HepG2 (cell line): ENCODE data around the gene UGT1A7. TPM values are rescaled to one million over a fixed set of nuclear protein-coding genes. Genes with fewer than 3 reads are reported as not detected.

ENCODE experiments used
- AGO2 ChIP-seq: fragments of 200-400 bp; formaldehyde crosslinking; optimal IDR thresholded peaks from 2 replicates; pipeline ENCODE3; 2017; ENCODE audit warnings: mild to moderate bottlenecking, low read depth, low read length, moderate library complexity
- AHR ChIP-seq: IDR thresholded peaks from 2 replicates; pipeline ENCODE4 v1.6.1; 2018; ENCODE audit warnings: missing genetic modification reagents, missing compliant biosample characterization
- DPF2 ChIP-seq: sonication (generic); formaldehyde crosslinking; IDR thresholded peaks from 2 replicates; pipeline ENCODE4 v1.4.0; 2020; ENCODE audit warnings: mild to moderate bottlenecking, low read depth, missing genetic modification reagents, borderline replicate concordance
- GABPB1 ChIP-seq: IDR thresholded peaks from 2 replicates; pipeline ENCODE4 v1.6.1; 2016; ENCODE audit warnings: mild to moderate bottlenecking, missing genetic modification reagents, moderate library complexity, missing compliant biosample characterization
- HNF4A ChIP-seq: sonication (generic); formaldehyde crosslinking; IDR thresholded peaks from 2 replicates; pipeline ENCODE4 v1.4.0; 2020; ENCODE audit warnings: missing genetic modification reagents
- KLF15 ChIP-seq: sonication (generic); formaldehyde crosslinking; IDR thresholded peaks from 2 replicates; pipeline ENCODE4 v1.8.1; 2023; ENCODE audit warnings: borderline replicate concordance, mild to moderate bottlenecking, inconsistent platforms, missing genetic modification reagents, mixed read lengths
- PITX1 ChIP-seq: sonication (generic); formaldehyde crosslinking; IDR thresholded peaks from 2 replicates; pipeline ENCODE4 v1.5.1; 2020; ENCODE audit warnings: mild to moderate bottlenecking, missing genetic modification reagents
- SIN3B ChIP-seq: fragments of 150-350 bp; IDR thresholded peaks from 2 replicates; pipeline ENCODE4 v1.6.1; 2014; ENCODE audit warnings: low read length
- TSC22D2 ChIP-seq: sonication (generic); formaldehyde crosslinking; IDR thresholded peaks from 2 replicates; pipeline ENCODE4 v1.5.1; 2020; ENCODE audit warnings: missing genetic modification reagents, mild to moderate bottlenecking, borderline replicate concordance
- ZFAT ChIP-seq: sonication (generic); formaldehyde crosslinking; conservative IDR thresholded peaks from 2 replicates; pipeline ENCODE4 v1.8.1; 2023; ENCODE audit warnings: missing genetic modification reagents, inconsistent platforms
- ZFYVE20 ChIP-seq: sonication (generic); formaldehyde crosslinking; IDR thresholded peaks from 2 replicates; pipeline ENCODE4 v1.8.0; 2023; ENCODE audit warnings: low read depth, mild to moderate bottlenecking, moderate library complexity, missing genetic modification reagents, borderline replicate concordance
- ZKSCAN5 ChIP-seq: sonication (generic); formaldehyde crosslinking; IDR thresholded peaks from 2 replicates; pipeline ENCODE4 v1.5.1; 2020; ENCODE audit warnings: mild to moderate bottlenecking, missing genetic modification reagents
- ZNF12 ChIP-seq: sonication (generic); formaldehyde crosslinking; IDR thresholded peaks from 2 replicates; pipeline ENCODE4 v1.5.0; 2020; ENCODE audit warnings: missing genetic modification reagents
- ZNF143 ChIP-seq: sonication (generic); formaldehyde crosslinking; IDR thresholded peaks from 2 replicates; pipeline ENCODE4 v1.4.0; 2020; ENCODE audit warnings: missing genetic modification reagents
- ZNF3 ChIP-seq: IDR thresholded peaks from 2 replicates; pipeline ENCODE4 v1.7.0; 2017; ENCODE audit warnings: inconsistent platforms
- ZNF343 ChIP-seq: sonication (generic); formaldehyde crosslinking; IDR thresholded peaks from 2 replicates; pipeline ENCODE4 v1.4.0; 2020; ENCODE audit warnings: mild to moderate bottlenecking, missing genetic modification reagents
- ZNF572 ChIP-seq: sonication (generic); formaldehyde crosslinking; IDR thresholded peaks from 2 replicates; pipeline ENCODE4 v1.5.1; 2020; ENCODE audit warnings: mild to moderate bottlenecking, missing genetic modification reagents
- ZNF614 ChIP-seq: IDR thresholded peaks from 2 replicates; pipeline ENCODE4 v1.6.1; 2018; ENCODE audit warnings: missing biosample characterization, missing genetic modification reagents, inconsistent platforms, borderline replicate concordance
- ZNF629 ChIP-seq: sonication (generic); formaldehyde crosslinking; conservative IDR thresholded peaks from 2 replicates; pipeline ENCODE4 v1.5.0; 2020; ENCODE audit warnings: missing genetic modification reagents
- ZNF781 ChIP-seq: sonication (generic); formaldehyde crosslinking; IDR thresholded peaks from 2 replicates; pipeline ENCODE4 v1.5.1; 2020; ENCODE audit warnings: borderline replicate concordance, mild to moderate bottlenecking, missing genetic modification reagents; ENCODE audit errors: not compliant biosample characterization
- ZNF792 ChIP-seq: IDR thresholded peaks from 2 replicates; pipeline ENCODE4 v1.6.1; 2016
- ZNF891 ChIP-seq: sonication (generic); formaldehyde crosslinking; IDR thresholded peaks from 2 replicates; pipeline ENCODE4 v1.5.0; 2020; ENCODE audit warnings: mild to moderate bottlenecking, missing genetic modification reagents
- ZSCAN25 ChIP-seq: sonication (generic); formaldehyde crosslinking; IDR thresholded peaks from 2 replicates; pipeline ENCODE4 v1.8.0; 2022; ENCODE audit warnings: mild to moderate bottlenecking, missing genetic modification reagents
- polyA plus RNA-seq, 8 experiments: library from polyadenylated mRNA; depleted of rRNA in 3 of 8; stranded (reverse) in 7 of 8; unstranded in 1 of 8; fragments of >200 nt; fragmentation: Illumina TruSeq in 4 of 8; extraction: Trizol in 4 of 8; gene quantifications; 2 replicates each; pipeline versions ENCODE4 v1.2.1 to v1.2.3, GENCODE V29; 2011 to 2016; ENCODE audit warnings: low read depth in 4 of 8, missing spikeins in 1 of 8, mixed read lengths in 1 of 8; ENCODE audit not compliant: insufficient read depth in 1 of 8
- total RNA-seq, 5 experiments: library from RNA; depleted of rRNA; stranded (reverse); fragments of >200 nt; fragmentation: Illumina TruSeq; extraction: Trizol; gene quantifications; 2 replicates each; pipeline ENCODE4 v1.2.3, GENCODE V29; 2016; ENCODE audit warnings: low read depth in 1 of 5
- TF ChIP-seq, protein P1 (sequence below): sonication (generic); formaldehyde crosslinking; IDR thresholded peaks from 2 replicates; pipeline ENCODE4 v1.5.0; 2020; ENCODE audit warnings: mild to moderate bottlenecking, missing genetic modification reagents
- TF ChIP-seq, protein P2 (sequence below), 2 experiments: fragments of 450-650 bp in 1 of 2; sonication (generic) in 1 of 2; formaldehyde crosslinking; IDR thresholded peaks; 2 replicates each; pipeline versions ENCODE4 v1.5.0 to v1.8.0; 2020 to 2022; ENCODE audit warnings: mild to moderate bottlenecking in 1 of 2, missing genetic modification reagents in 1 of 2
- TF ChIP-seq, protein P3 (sequence below): sonication (generic); formaldehyde crosslinking; IDR thresholded peaks from 2 replicates; pipeline ENCODE4 v1.4.0; 2020; ENCODE audit warnings: missing genetic modification reagents

UGT1A7 gene
- total and polyA plus RNA-seq, 2 of the 13 experiments (the other 11 are each of a cell fraction or from before 2014, with no cell fraction given), result not detected

DNA sequence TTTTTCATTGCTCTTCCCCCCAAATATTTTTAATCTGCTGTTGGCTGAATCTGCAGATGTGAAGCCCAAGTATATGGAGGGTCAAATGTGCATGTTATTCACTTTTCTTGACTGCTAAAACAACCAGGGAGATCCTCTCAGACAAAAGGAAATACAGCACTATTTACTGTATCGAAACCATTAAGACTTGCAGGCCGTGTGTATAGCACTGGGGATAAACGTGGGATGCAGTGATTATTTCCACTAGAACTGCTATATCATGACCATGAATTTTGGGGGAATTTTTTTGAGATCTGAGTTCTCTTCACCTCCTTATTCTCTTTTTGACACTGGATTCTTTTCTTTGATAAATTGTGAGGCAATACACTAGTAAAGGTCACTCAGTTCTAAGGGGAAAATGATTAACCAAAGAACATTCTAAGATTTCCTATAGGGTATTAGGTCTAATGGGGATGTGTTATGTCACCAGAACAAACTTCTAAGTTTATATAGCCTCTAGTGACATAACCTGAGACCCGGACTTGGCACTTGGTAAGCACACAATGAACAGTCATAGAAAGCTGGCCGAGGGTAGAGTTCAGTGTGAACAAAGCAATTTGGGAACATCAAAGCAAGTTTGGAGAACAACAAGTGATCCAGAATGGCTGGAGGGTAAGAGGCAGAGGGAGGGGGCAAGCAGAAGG lies 63.5 kb downstream of the UGT1A7 start (continued):
- TF ChIP-seq ZKSCAN5, result 0 out of 2 replicates have a peak, but pooled peaks have one; percentile 33
- TF ChIP-seq, protein P1, sequence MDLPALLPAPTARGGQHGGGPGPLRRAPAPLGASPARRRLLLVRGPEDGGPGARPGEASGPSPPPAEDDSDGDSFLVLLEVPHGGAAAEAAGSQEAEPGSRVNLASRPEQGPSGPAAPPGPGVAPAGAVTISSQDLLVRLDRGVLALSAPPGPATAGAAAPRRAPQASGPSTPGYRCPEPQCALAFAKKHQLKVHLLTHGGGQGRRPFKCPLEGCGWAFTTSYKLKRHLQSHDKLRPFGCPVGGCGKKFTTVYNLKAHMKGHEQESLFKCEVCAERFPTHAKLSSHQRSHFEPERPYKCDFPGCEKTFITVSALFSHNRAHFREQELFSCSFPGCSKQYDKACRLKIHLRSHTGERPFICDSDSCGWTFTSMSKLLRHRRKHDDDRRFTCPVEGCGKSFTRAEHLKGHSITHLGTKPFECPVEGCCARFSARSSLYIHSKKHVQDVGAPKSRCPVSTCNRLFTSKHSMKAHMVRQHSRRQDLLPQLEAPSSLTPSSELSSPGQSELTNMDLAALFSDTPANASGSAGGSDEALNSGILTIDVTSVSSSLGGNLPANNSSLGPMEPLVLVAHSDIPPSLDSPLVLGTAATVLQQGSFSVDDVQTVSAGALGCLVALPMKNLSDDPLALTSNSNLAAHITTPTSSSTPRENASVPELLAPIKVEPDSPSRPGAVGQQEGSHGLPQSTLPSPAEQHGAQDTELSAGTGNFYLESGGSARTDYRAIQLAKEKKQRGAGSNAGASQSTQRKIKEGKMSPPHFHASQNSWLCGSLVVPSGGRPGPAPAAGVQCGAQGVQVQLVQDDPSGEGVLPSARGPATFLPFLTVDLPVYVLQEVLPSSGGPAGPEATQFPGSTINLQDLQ (CRISPR knock-in tag), result no peak
- TF ChIP-seq ZNF629, result no peak
- TF ChIP-seq, protein P2, sequence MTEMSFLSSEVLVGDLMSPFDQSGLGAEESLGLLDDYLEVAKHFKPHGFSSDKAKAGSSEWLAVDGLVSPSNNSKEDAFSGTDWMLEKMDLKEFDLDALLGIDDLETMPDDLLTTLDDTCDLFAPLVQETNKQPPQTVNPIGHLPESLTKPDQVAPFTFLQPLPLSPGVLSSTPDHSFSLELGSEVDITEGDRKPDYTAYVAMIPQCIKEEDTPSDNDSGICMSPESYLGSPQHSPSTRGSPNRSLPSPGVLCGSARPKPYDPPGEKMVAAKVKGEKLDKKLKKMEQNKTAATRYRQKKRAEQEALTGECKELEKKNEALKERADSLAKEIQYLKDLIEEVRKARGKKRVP (CRISPR knock-in tag; IDR thresholded peaks at IDR 0.05), result peak in 1 of 2 experiments; percentile 87; a peak in 2 of 4 replicates
- TF ChIP-seq ZNF792 (CRISPR knock-in tag), result peak; percentile 77
- peak; percentile 88; the same call in 1 of the 2 replicates for TF ChIP-seq DPF2
- TF ChIP-seq PITX1 (CRISPR knock-in tag), result peak; percentile 98
- no peak for TF ChIP-seq AGO2
- TF ChIP-seq ZNF12 (CRISPR knock-in tag), result peak; percentile 74
- TF ChIP-seq ZFYVE20 (CRISPR knock-in tag), result no peak
- no peak for TF ChIP-seq ZFAT (CRISPR knock-in tag)
- no peak for TF ChIP-seq SIN3B
- TF ChIP-seq, protein P3, sequence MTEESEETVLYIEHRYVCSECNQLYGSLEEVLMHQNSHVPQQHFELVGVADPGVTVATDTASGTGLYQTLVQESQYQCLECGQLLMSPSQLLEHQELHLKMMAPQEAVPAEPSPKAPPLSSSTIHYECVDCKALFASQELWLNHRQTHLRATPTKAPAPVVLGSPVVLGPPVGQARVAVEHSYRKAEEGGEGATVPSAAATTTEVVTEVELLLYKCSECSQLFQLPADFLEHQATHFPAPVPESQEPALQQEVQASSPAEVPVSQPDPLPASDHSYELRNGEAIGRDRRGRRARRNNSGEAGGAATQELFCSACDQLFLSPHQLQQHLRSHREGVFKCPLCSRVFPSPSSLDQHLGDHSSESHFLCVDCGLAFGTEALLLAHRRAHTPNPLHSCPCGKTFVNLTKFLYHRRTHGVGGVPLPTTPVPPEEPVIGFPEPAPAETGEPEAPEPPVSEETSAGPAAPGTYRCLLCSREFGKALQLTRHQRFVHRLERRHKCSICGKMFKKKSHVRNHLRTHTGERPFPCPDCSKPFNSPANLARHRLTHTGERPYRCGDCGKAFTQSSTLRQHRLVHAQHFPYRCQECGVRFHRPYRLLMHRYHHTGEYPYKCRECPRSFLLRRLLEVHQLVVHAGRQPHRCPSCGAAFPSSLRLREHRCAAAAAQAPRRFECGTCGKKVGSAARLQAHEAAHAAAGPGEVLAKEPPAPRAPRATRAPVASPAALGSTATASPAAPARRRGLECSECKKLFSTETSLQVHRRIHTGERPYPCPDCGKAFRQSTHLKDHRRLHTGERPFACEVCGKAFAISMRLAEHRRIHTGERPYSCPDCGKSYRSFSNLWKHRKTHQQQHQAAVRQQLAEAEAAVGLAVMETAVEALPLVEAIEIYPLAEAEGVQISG (CRISPR knock-in tag), result peak; percentile 57; the same call in 1 of the 2 replicates
- TF ChIP-seq HNF4A (CRISPR knock-in tag), result peak; percentile 97
- no peak for TF ChIP-seq ZNF572 (CRISPR knock-in tag)
- peak; percentile 78; the same call in 1 of the 2 replicates for TF ChIP-seq TSC22D2 (CRISPR knock-in tag)
- TF ChIP-seq ZNF3 (CRISPR knock-in tag), result peak; percentile 73; the same call in 1 of the 2 replicates
- no peak for TF ChIP-seq KLF15
- TF ChIP-seq ZNF781 (CRISPR knock-in tag), result peak; percentile 66
- peak; percentile 87 for TF ChIP-seq ZNF614
- no peak for TF ChIP-seq ZNF143 (CRISPR knock-in tag)
- TF ChIP-seq ZNF343 (CRISPR knock-in tag), result no peak
- TF ChIP-seq AHR (CRISPR knock-in tag), result no peak; the same call in 1 of the 2 replicates
- 0 out of 2 replicates have a peak, but pooled peaks have one; percentile 52 for TF ChIP-seq ZSCAN25 (CRISPR knock-in tag)
- TF ChIP-seq ZNF891, result no peak
- no peak; the same call in 1 of the 2 replicates for TF ChIP-seq GABPB1
